Measurements from ENCODE around the gene JUNB.

GRCh38 chr19:12794196-12794941 is 3.1 kb downstream of the JUNB start:
- no peak for TF ChIP-seq EZH2phosphoT487 (IDR thresholded peaks at IDR 0.05; ENCODE audit: borderline replicate concordance)
- TF ChIP-seq CTCF (conservative IDR thresholded peaks at IDR 0.05; ENCODE audit: low read length) = no peak
